Upper lobe of right lung (tissue), 1 donor: ENCODE results near the gene ZNF536. TPM values are rescaled to one million over a fixed set of nuclear protein-coding genes. Genes with fewer than 3 reads are reported as not detected.

ENCODE experiments used
- ATAC-seq: fragments of 200-7000 bp; cut with Tn5 transposase; one replicate; pipeline ENCODE4 v1.9.1; 2020; ENCODE audit warnings: mild to moderate bottlenecking, moderate library complexity
- DNase-seq: peaks from one replicate; pipeline ENCODE4 v3.0.0-alpha.2; 2020
- H3K27ac ChIP-seq: fragments of 200-600 bp; one replicate; pipeline ENCODE4 v1.8.0; 2022
- H3K27me3 ChIP-seq: fragments of 200-600 bp; one replicate; pipeline ENCODE4 v1.8.0; 2022; ENCODE audit warnings: mild to moderate bottlenecking
- H3K36me3 ChIP-seq: fragments of 200-600 bp; one replicate; pipeline ENCODE4 v1.8.0; 2022
- H3K4me1 ChIP-seq: fragments of 200-600 bp; one replicate; pipeline ENCODE4 v1.8.0; 2022
- H3K4me3 ChIP-seq: fragments of 200-600 bp; one replicate; pipeline ENCODE4 v1.8.0; 2022; ENCODE audit warnings: mild to moderate bottlenecking
- H3K9me3 ChIP-seq: fragments of 200-600 bp; one replicate; pipeline ENCODE4 v1.8.0; 2022
- intact Hi-C: fragments of 100-400 bp; cut with DNase I; formaldehyde crosslinking; loops from one replicate; pipeline ENCODE4 v1.11.0; 2022
- total RNA-seq: library from RNA; stranded (reverse); fragmentation: NEBNext Ultra II Directional; extraction: Animal tissue kit (Norgen Biotek cat#: 25700); gene quantifications from one replicate; pipeline ENCODE4 v1.2.1, GENCODE V29; 2021
- TF ChIP-seq, protein P1 (sequence below): fragments of 200-600 bp; IDR thresholded peaks from one replicate; pipeline ENCODE4 v1.8.0; 2022; ENCODE audit warnings: antibody characterized with exemption
- donor health status: DM: no; HTN: yes; CAD: no; lungs with severe emphysema.

ZNF536 gene
- total RNA-seq, 1 donor from 2014 or later = 0.09 TPM

DNA sequence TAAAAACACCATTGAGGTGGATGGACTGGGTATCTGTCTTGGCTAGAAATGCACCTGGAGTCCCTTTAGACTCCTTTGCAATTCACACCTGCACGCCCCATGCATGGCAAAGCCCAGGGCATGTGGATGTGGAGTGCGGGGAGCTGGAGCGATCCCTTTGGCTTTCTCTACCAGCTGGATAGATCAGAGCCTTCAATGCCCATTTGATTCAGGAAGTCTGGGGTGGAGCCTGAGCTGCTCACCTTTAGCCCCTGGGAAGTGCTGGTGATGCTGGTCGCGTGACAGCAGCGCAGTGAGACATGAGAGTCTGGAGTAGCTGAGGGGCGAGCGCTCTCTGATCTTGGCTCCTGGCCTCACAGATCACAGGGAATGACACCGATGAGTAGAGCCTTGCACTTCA is 4.8 kb upstream of the ZNF536 start:
- no peaks in the 10 kb centered on the region for H3K9me3 ChIP-seq
- H3K27ac ChIP-seq = no peak overlapping the region
- no peaks in the 10 kb centered on the region for H3K4me1 ChIP-seq
- peaks cover 3% of the 10 kb centered on the region for H3K27me3 ChIP-seq
- ATAC-seq = no peak
- no peak overlapping the region for H3K4me3 ChIP-seq
- H3K36me3 ChIP-seq = no peaks in the 10 kb centered on the region
- intact Hi-C loops = no loop called here
- TF ChIP-seq, protein P1, sequence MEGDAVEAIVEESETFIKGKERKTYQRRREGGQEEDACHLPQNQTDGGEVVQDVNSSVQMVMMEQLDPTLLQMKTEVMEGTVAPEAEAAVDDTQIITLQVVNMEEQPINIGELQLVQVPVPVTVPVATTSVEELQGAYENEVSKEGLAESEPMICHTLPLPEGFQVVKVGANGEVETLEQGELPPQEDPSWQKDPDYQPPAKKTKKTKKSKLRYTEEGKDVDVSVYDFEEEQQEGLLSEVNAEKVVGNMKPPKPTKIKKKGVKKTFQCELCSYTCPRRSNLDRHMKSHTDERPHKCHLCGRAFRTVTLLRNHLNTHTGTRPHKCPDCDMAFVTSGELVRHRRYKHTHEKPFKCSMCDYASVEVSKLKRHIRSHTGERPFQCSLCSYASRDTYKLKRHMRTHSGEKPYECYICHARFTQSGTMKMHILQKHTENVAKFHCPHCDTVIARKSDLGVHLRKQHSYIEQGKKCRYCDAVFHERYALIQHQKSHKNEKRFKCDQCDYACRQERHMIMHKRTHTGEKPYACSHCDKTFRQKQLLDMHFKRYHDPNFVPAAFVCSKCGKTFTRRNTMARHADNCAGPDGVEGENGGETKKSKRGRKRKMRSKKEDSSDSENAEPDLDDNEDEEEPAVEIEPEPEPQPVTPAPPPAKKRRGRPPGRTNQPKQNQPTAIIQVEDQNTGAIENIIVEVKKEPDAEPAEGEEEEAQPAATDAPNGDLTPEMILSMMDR = no peak
- no peak for DNase-seq

DNA sequence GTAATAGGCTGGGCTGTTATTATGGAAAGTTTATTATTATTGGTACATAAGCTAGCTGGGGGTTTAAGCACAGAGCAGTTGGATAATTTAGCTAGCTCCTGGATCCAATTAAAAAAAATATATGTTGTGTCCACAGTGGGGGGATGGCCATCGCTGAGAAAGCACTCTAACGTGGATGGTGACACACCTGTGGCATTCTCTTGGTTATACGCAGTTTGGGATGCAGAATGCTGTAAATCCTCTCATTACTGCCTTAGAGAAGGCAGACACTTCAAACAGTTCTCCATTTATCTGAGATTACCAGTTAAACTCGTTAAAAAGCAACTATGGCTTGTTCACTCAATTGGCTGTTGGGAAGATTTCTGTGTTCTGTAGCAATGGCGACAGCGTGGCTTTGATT is 2.4 kb upstream of the ZNF536 start:
- ATAC-seq (no peak), DNase-seq (no peak)
- no peak overlapping the region for H3K4me3 ChIP-seq
- H3K36me3 ChIP-seq = no peaks in the 10 kb centered on the region
- intact Hi-C loops = no loop called here
- H3K27ac ChIP-seq = no peak overlapping the region
- no peaks in the 10 kb centered on the region for H3K4me1 ChIP-seq
- TF ChIP-seq, protein P1 = no peak
- H3K9me3 ChIP-seq = no peaks in the 10 kb centered on the region
- peaks cover 19% of the 10 kb centered on the region for H3K27me3 ChIP-seq

DNA sequence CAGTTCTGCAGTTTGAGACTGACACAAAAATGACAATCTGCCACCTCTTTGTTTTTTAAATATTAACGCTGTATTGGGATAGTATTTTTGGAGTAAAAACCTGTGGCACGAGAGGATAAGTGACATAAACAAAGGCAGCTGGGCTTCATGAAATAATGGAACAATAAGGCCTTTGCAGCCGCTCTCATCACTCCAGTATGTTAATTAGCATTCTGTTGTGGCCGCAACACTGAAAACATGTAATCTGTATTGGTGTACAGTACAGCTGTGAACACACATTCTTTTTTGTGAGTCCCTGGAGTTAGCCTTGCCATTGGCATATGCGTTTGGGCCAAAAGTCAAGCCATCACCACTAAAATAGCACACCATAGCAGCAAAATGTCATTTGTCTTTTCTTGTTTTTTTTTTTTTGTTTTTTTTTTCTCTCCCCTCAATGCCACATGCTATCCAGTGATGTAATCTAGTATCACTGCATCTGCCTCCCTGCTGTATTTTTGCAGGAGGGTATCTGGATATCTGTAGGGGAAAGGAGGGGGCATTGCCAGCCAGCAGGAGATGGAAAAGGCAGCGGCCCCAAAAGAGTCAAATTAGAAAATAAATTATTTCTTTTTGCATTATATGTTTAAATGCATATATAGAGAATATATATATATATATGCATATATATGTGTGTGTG is 885 bp upstream of the ZNF536 start:
- no peak for DNase-seq
- no peaks in the 10 kb centered on the region for H3K36me3 ChIP-seq
- H3K4me3 ChIP-seq = no peak overlapping the region
- intact Hi-C loops = no loop called here
- TF ChIP-seq, protein P1 = no peak
- H3K4me1 ChIP-seq = no peaks in the 10 kb centered on the region
- no peak for ATAC-seq
- H3K27ac ChIP-seq = no peak overlapping the region
- peaks cover 30% of the 10 kb centered on the region for H3K27me3 ChIP-seq
- H3K9me3 ChIP-seq = no peaks in the 10 kb centered on the region

DNA sequence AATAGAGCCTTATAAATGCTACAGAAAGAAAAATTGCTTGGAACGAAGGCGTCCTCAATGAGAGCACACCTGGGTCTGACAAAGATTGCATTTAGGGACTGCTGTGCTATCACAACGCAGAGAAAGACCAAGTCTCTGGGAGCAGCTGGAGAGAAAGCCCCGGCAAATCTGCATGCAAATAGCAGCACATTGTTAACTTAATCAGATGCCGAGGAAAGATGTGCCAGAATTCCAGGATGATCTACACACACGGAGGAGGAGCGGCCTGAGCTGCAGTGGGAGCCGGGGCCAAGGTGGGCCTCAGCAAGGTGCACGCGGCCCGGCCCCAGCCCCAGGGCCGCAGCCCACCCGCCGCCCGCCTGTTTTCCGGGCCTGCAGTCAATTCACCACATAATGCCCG is 1.4 kb downstream of the ZNF536 start:
- Histone ChIP-seq H3K4me3 (no peak overlapping the region), H3K9me3 (no peaks in the 10 kb centered on the region), H3K36me3 (no peaks in the 10 kb centered on the region), H3K4me1 (no peaks in the 10 kb centered on the region), H3K27ac (no peak overlapping the region), H3K27me3 (peaks cover 37% of the 10 kb centered on the region)
- TF ChIP-seq, protein P1 = no peak
- no peak for ATAC-seq
- DNase-seq = no peak
- intact Hi-C loops = no loop called here

DNA sequence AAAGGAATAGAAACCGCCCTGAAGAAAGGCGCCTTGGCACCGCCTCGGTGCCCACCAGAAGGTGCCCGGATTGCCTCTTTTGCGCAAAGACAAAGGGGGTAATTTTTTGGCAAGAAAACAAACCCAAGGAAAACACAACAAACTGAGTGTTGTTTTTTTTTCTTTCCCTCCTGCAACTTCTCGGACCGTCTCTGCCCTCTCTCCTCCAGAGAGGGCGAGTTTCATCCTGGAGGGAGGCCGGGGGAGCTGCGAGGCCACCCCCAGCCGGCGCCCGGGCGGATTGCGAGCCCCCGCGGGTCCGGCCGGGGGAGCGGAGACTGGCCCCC is 2.3 kb downstream of the ZNF536 start:
- intact Hi-C loops = no loop called here
- no peak for ATAC-seq
- DNase-seq = no peak
- H3K4me1 ChIP-seq = no peaks in the 10 kb centered on the region
- H3K27ac ChIP-seq = no peak overlapping the region
- H3K27me3 ChIP-seq = peaks cover 37% of the 10 kb centered on the region
- H3K4me3 ChIP-seq = no peak overlapping the region
- H3K9me3 ChIP-seq = no peaks in the 10 kb centered on the region
- no peaks in the 10 kb centered on the region for H3K36me3 ChIP-seq
- TF ChIP-seq, protein P1 = no peak
